Left forelimb (tissue), 1 donor: Measurements from ENCODE around the gene ZNF862.
A peak's percentile ranks its signal among the peaks of the same experiment; 100 is the strongest.

Experiments
- DNase-seq: peaks from one replicate; pipeline ENCODE4 v3.0.0-alpha.2; 2018; ENCODE audit warnings: low spot score

The ZNF862 gene

DNA sequence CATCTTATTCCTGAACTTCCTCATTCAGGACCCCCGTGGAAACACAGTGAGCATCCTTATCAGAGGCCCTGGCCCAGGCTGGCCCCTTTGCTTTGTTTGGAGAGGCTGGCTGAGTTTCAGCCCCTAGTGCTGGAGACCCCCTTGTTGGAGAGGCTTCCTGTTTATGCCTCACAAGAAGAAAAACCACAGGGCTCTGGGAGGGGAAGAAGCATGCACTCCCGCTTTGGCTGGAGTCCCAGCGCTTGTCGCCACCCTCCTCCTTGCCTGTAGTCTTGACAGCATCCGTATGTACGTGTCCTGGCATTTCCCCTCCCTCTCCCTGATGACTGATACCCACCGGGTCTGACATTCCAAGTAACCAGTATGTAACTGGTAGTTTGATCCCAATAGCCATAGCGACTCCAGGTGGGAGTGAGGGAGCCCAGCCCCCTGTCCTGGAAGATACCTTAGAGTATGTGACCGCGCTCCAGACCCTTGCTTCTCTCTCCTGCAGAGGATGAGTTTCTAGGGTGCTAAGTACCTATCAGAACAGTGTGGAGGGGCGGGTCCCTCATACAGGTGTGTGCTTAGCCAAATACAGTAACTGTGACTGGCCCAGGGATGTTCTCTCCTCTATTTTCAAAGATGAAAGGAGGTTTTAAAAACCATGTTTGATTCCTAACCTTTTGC lies 28.7 kb downstream of the ZNF862 start:
- DNase-seq = no peak

DNA sequence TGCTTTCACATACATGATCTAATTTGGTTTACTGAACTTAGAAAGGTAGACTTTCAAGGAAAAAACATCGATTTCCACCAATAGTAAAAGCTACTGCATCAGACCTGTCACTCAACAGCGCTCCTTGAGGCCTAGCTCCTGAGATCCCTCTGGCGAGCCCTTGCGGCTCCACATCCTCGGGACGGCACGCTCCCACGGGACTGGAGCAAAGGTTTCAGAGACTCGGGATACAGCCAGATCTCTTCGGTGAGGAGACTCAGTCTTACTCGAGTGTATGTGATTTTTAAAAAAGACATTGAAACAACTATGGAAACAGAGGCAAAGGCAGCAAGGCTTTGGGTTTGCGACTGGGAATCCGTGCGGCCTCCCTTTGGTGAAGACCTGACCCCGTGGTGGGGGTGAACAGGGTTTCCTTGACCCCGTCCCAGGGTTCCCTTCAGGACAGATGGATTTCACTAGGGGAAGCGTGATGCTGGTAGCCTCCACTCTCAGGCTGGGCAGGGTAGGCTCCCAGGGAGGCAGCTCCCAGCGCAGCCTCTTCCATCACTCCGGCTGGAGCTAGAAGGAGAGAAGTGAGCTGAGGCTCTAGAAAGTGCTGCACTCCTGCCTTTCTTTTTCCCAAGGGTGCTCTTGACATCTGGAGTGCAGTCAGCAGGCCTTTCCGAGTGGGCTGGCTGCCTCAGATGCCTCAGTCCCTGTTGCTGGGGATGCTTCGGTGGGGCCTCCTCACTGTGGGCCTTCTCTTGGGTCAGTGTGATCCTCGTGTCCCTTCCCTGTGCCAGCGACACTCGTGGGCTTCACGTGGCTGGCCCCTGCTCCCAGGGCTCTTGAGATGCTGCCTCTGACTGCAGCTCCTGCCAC lies 29.8 kb downstream of the ZNF862 start:
- peak; percentile 55 for DNase-seq

DNA sequence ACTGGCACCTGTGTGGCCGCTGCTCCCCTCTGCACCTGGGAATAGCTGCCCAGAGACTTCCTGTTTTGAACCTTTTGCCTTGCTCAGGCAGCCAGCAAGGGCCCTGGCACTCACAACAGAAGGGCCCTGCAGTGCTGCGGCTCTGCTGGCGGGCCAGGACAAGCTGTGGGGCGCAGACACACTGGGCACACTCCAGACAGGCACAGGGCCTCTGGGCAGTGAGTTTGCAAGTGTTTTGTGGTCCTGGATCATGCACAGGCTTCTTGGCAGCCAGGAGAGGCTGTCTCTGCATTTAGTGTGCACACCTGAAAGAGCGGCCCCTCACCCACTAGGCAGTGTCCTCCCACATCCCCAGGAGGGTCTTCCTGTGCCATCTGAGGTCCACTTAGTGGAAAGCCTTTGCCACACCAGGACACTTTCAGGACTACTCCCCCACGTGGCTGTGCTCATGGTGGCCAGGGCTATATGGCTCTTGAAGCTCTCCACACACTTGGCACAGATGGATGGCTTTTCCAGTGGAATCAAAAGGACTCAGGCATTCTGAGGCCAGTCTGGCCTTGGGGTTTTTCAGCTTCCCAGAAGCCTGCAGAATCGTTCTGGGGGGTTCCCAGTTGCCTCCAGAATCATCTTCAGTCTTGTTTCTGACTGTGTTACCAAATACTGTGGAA lies 30.6 kb downstream of the ZNF862 start:
- DNase-seq = peak; percentile 49

DNA sequence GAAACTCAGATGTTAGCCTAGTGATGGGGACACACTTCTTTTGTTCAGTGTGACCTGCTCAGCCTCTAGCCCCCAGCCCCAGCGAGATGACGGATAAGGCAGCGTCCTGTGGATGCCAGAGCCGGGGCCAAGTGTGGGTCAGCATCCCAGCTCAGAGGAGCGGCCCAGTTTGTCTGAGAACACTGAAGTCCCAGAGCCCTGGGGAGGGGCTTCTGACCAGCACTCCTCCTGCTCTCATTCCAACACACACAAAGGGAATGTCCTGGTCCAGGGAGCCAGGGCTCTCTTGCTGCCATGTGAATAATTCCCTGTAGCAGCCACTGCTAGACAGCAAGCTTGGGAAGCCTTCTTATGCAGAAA lies 31.1 kb downstream of the ZNF862 start:
- DNase-seq = peak; percentile 22

DNA sequence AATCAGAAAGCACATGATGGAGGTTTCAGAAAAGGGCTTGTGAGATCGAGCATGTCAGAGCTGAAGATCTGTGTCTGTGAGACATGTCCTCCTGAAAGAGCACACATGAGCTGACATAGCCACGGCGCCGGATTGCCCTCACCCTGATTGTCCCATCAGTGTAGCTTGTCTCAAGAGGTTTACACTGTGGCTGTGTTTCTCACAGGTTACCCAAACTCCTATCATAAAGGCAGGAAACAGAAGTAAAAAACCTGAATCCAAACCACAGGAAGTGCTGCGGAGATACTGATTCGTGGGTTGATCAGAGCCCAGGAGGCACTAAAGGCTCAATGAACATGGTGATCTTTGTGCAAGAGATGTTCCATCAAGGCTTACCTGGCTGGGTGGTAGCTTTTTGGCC lies 31.7 kb downstream of the ZNF862 start:
- no peak for DNase-seq

DNA sequence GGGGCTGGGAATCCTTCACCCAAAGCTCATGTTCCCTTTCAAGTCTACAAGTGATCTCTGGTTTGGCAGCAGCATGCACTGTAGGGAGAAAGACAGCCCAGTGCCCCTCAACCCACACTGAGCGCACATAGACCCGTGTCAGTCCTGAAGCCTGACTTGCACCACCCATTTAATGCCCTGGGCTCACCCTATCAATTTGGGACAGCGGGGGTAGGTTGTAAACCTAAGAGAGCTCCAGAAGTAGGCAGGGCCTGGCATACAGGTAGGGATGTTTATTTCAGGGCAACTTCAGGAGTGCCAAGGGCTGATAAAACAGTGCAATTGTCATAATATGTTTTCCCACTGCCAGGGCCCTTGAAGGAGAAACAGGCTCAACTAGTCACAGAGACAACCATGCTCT lies 32.1 kb downstream of the ZNF862 start:
- DNase-seq = peak; percentile 5

DNA sequence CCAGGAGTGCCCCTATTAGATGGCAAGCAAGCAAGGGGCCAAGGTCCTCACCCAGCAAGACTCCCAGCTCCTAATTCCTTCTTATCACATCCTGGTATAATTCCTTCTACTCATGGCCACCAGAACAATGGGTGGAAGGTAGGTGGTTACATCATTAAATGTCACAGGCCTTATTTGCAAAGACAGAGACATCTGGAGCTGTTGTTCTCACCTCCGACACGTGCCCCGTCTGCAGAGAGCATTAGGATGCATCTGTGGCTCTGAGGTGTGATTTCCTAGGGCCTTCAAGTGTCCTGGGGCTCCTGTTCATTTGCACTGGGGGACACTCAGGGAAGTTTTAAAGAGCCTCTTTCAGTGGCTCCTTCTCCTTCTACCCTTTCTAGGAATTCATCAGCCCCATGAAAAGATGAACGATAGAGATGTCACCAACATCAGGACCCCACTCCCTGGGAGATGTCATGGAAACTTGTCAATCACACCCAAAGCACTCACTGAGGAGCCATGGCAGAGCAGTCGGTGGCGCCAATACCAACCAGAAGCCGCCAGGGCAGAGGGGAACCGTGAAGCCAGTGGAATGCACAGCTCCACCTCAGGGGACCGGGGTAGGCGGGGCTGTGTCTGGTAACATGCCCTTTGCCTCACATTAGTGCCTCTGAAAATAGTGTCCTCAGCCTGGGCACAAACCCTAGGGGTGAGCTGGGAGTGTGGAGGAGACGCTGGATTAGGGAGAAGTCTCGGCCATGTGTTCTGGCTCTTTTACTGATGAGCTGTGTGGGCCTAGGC lies 32.7 kb downstream of the ZNF862 start:
- DNase-seq = no peak

DNA sequence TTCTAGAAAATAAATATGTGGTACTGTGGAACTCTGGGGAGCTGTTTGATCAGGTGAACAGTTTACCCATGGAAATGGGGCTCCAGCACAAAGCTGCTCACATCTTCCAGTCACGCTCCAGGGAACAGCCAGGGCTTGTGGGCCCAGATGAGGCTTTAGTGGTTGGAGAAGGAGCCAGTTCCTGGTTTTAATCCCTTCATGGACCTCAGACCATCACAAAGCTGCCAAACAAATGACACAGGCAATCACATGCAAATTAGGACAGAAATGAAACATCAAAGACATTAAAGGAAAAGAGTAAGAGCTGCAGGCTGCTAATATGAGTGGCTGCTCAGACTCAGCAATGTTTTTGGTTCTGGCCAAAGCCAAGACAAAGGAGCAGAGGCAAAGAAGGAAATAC lies 33.4 kb downstream of the ZNF862 start:
- DNase-seq = no peak

DNA sequence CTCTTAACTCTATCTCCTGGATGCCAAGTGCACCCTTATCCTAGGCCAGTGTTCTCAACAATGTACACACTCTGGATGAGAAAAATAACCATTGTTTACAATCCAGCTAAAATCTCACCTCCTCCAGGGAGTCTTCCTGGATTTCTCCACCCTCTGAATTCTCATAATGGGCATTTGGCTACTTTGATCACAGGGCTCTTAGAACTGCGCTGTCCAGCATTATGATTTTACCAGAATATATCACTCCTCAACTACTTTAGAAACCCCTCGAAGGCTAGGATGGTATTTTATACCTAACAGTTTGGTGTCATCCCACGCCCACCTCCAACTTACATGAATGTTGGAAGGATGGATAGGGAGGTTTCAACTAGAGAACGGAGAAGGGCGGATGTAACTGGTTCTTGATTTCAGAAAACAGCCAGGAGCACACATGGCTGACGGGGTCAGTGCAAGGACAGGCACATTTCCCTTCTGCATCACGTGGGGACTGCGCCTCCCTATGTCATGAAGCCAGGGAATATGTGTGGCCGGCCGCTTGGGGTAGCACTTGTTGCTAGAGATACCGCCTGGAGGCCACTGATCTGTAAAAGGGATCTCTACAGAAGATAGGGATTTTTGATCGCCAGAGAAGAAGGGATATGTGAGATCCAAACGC lies 34.4 kb downstream of the ZNF862 start:
- peak; percentile 80 for DNase-seq

DNA sequence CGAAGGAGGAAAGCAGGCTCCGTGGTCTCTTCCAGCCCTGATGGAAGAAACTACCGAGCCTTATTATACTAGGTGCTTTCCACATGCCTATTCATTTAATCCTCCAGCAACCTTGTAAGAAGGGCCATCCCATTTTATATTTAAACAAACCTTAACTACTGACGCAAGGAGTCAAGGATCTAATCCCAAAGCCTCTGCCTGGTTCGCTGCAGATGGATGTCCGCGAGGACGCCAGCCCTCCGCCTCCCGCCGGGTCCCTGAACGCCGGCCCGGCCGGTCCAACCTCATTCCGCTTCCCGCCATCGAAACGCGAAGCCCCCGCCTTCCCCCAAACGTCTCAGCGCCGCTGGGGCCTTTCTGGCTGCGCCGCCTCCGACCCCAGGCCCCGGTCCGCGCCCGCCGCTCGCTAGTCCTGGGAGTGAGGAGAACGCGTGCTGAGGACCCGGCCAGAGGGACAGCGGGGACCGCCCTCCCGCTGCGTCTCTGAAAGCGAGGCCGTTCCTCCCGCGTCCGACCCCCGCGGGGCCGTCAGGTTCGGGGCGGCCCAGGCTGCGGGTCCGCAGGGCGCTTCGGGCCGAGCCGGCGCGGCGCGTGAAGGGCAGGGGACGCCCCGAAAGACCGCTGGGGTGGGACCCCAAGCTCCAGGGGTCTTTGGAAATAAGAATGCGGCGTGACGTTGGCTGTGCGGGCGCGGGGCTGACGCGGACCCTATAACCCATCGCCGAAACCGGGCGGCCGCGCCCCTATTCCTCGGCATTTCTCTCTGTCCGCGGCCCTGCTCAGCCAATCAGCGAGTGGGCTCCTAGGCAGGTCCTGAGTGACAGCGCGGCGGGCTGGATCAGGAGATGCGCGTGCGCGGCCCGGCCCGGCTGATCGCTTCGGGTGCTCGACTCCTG lies 35.1 kb downstream of the ZNF862 start, which contains the start of gene ATP6V0E2:
Gene ATP6V0E2 (plus strand): TSS at position 896 of the 896 bp plus-strand sequence. CDS start 97 bp downstream, outside the sequence.
- peak; percentile 92 for DNase-seq

DNA sequence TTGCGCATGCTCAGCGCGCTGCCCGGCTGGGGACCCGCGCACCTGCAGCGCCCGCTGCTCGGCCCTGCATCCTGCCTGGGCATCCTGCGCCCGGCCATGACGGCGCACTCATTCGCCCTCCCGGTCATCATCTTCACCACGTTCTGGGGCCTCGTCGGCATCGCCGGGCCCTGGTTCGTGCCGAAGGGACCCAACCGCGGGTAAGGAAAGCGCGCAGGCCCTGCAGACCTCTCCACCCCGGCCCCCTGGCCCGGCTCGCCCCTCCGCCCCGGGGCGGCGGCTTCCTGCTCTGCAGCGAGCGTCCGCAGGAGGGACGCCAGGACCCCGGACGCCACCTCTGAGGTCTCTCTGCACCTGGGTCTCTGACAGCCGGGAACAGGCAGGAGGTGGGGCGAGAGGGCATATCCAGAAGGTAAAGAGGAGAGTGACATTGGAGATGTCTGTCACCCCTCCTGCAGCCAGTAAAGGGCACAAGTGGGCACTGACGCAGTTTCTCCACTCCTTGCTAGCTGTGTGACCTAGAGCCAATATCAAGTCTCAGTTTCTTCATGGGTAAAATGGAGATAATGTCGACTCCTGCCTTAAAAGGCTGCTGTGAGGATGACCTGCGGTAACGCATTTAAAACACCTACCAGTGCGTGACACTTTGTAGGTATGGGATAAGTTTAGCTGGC lies 35.9 kb downstream of the ZNF862 start:
- DNase-seq = no peak

DNA sequence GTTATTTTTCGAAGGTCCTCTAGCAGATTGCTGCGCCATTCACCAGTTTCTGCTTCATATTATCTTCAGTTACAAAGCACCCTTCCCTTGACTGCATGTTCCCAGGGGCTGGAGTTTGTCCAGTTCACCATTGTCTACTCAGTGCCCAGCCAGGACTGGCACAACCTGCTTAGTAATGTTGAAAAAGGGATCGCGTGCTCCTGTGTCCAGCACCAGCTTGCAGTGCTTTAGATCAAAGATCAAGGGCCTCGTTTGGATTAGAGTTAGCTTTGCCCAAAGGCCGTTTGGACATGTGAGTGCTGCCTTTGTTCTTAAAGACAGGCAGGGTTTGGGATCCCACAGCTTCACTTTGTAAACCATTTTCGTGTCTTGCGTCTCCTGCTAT lies 36.5 kb downstream of the ZNF862 start:
- no peak for DNase-seq

DNA sequence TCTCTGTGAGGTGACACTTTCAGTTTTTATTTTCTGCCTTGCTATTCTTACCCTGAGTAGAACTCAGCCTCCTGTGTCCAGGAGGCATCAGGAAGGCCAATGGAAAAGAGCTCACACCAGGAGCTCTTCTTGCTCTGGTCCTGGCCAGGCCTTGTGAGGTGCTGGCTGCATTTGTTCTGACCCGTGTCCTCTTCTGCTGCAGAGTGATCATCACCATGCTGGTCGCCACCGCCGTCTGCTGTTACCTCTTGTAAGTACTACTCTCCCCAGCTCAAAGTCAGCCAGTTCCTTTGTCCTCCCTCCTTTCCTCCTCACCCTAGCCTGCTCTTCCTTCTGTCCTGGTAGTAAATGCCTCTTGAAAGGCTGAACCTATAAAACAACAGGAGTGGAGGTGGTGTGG lies 37.2 kb downstream of the ZNF862 start:
- DNase-seq = no peak

DNA sequence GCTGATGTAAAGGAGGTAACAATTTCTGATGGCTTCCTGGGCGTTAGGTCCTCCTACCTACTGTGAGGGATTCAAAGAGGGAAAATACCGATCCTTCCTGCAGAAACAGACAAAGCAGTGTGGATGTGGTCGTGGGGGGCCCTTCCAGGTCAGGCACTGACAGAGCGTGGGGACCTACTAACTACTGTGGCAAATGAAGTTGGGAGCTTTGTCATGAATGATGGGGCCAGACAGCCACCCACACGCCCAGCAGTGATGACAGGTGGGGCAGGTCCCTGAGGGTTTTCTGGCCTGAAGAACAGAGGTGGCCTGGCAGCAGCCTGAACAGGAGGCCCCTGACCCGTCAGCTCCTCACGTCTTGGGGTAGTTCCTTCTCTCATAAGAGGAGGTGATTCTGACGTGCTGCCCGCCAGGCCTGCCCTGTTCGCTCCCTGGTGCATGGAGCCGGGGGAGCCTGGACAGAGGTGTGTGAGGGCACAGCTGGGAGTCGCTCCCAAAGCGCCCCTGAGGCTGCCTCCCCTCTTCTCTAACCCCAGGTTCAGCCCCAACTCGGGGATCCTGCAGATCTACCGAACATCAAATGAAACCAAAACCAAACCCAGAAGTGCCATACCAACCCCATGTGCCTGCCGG lies 39.8 kb downstream of the ZNF862 start:
- no peak for DNase-seq

DNA sequence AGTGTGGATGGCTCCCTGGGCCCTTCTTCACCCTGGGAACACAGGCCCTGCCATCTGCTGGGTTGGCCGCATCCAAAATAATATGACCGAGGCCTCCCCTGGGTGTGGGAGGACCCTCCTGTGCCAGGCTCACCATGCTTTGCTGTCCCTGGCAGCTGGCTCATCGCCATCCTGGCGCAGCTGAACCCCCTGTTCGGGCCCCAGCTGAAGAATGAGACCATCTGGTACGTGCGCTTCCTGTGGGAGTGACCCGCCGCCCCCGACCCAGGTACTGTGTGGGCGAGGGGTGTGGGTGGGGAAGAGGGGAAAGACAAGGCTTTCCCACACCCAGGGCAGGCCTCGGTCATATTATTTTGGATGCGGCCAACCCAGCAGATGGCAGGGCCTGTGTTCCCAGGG lies 40.3 kb downstream of the ZNF862 start:
- DNase-seq = no peak

DNA sequence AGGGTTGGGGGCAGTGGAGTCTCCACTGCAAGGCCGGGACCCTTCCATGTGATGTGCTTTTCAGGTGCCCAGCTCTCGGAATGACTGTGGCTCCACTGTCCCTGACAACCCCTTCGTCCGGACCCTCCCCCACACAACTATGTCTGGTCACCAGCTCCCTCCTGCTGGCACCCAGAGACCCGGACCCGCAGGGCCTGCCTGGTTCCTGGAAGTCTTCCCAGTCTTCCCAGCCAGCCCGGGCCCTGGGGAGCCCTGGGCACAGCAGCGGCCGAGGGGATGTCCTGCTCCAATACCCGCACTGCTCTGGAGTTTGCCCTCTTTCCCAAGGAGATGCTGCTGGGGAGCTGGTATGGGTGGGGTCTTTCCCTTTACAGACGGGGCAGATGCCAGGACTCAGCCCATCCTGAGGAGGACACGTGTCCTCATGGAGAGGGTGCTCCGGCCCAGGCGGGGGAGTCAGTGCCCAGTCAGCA lies 41.1 kb downstream of the ZNF862 start:
- peak; percentile 59 for DNase-seq

DNA sequence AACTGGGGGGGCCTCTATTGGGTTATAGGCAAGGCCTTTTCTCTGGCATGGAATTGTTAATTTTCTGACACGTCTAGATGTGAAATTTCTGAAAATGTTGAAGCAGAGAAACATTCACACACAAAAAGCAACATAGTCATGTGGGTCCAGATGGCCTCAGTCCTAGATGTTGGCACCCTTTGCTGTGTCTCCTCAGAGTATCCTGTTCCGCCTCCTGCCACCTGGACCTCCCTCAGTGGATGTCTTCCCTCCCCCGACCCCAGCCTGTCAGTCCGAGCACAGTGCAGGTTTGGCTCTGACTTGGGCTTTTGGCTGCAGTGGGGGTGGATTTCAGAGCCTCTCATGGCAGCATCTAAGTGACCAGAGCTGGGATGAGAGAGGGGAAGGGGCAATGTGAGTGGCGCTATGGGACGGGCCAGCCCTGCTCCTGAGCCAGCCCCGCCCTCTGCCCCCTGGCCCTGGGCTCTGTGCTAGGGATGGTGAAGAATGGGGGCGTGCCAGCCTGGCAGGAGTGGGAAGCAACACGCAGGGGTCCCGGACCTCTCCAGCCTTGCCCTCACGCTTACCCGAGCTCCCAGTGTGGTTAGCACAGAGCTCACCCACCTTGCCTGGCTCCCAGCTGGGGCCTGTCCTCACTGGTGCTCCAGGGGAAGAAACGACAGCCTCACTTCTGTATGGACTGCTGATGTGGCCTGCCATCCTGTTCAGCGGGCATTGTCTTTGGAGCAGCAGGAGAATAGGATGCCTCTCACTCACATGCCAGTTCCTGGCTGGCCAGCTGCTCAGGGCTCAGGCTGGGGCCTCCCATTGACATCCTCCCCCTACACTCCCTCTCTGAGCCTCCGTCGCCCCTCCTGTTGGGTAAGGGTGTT lies 41.8 kb downstream of the ZNF862 start:
- DNase-seq = peak; percentile 62

DNA sequence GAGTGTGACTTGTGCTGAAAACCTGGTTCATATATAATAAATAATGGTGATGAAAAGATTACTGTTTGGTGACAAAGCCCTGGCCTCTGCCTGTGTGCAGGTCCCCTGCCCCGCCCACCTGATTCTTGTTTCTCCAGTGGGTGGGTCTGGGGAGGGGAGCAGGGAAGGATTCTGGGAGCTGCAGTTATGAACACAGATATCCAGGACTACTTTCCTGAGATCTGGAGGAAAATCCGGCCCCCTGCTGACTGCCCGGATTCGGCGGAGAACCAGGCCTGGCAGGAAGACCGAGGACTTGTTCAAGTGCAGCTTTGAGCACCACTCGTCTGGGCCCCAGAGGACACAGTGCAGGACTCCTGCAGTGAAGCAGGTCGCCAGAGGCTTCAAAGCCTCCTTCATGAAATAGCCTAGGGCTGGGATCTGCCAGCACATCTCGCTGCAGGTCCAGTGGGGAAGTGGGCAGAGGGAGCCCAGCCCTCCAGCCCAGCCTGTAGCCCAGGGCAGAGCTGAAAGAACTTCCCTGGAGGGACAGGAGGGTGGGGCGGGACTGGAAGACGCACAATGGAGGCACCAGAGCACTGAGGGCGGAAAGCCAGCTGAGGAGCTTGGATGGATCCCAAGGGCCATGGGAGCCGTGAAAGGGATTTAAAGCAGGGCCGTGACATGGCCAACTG lies 42.6 kb downstream of the ZNF862 start:
- DNase-seq = peak; percentile 60
